ENCODE measurements around the gene RTTN.

DNA sequence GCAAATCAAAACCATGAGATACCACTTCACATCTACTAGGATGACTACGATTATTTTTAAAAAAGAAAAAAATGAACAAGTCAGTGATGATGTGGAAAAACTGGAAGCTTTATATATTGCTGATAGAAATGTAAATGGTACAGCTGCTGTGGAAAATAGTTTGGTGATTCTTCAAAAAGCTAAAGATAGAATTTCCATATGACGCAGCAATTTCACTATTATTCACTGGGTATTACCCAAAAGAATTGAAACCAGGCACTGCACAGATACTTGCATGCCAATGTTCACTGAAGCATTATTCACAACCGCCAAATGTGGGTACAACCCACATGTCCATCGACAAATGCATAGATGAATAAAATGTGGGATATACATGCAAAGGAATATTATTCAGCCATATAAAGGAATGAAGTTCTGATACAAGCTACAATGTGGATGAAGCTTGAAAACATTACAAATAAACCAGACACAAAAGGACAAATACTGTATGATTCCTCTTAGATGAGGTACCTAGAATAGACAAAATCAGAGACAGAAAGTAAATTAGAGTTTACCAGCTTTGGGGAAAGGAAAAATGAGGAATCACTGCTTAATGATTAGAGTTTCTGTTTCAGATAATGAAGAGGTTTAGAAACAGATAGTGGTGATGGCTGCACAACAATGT, 11.1 kb downstream of the RTTN start:
- TF ChIP-seq TOX (CRISPR knock-in tag; IDR thresholded peaks at IDR 0.05; ENCODE audit: borderline replicate concordance) = no peak
- TF ChIP-seq PATZ1 (CRISPR knock-in tag; IDR thresholded peaks at IDR 0.05; ENCODE audit: borderline replicate concordance) = no peak
- TF ChIP-seq ZFP30 (CRISPR knock-in tag; IDR thresholded peaks at IDR 0.05) = no peak
- no peak for TF ChIP-seq ZNF8 (CRISPR knock-in tag; IDR thresholded peaks at IDR 0.05)
- TF ChIP-seq ZFP3 (CRISPR knock-in tag; IDR thresholded peaks at IDR 0.05) = no peak
